Measurements from ENCODE around the gene E2F4.

The E2F4 gene

DNA sequence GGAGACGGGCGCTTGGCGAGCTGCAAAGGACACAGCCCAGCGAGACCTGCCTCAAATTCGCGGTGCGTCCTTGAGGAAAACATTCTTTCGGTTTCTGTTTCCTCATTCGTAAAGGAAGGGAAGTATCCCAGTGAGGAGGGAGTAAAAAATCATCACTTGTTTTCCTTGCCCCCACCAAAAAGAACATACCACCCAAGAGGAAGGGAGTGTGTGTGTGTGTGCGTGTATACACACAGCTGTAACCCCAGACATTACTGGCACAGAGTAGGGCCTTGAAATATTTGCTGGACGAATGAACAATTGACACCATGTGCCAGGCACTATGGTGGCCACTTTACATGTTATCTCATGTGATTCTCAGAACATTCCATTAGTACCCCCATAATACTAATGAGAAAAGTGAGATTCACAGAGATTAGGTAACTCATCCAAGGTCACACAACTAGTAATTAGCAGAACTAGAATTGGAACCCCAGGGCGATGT is 6.3 kb upstream of the E2F4 start:
- Histone ChIP-seq H3K9me2 (replicated peaks; ENCODE audit: low read depth, low read length) (no peaks in the 10 kb centered on the region), H3K27me3 (ENCODE audit: insufficient read depth, low read length, poor library complexity, severe bottlenecking) (no peaks in the 10 kb centered on the region), H3K9ac (ENCODE audit: low read depth, low read length, poor library complexity, severe bottlenecking) (no peak overlapping the region), H3K9me3 (ENCODE audit: insufficient read depth, low read depth, low read length) (no peaks in the 10 kb centered on the region), H3K4me2 (ENCODE audit: low read depth, low read length, poor library complexity, severe bottlenecking) (no peak overlapping the region), H4K20me1 (ENCODE audit: insufficient read depth, low read length, poor library complexity, severe bottlenecking) (peaks cover 20% of the 10 kb centered on the region), H2AFZ (ENCODE audit: low read length) (no peak overlapping the region), H3K4me3 (ENCODE audit: low read length, poor library complexity, severe bottlenecking) (no peak overlapping the region), H3K4me1 (ENCODE audit: insufficient read depth, low read length, poor library complexity, severe bottlenecking) (peaks cover 16% of the 10 kb centered on the region), H3F3A (ENCODE audit: low read depth) (no peaks in the 10 kb centered on the region), H3K79me2 (ENCODE audit: insufficient read depth, low read length) (peaks cover 19% of the 10 kb centered on the region), H3K36me3 (ENCODE audit: insufficient read depth, low read length) (no peaks in the 10 kb centered on the region)
- no peak for TF ChIP-seq EZH2phosphoT487 (IDR thresholded peaks at IDR 0.05; ENCODE audit: borderline replicate concordance)
- TF ChIP-seq, protein P1, sequence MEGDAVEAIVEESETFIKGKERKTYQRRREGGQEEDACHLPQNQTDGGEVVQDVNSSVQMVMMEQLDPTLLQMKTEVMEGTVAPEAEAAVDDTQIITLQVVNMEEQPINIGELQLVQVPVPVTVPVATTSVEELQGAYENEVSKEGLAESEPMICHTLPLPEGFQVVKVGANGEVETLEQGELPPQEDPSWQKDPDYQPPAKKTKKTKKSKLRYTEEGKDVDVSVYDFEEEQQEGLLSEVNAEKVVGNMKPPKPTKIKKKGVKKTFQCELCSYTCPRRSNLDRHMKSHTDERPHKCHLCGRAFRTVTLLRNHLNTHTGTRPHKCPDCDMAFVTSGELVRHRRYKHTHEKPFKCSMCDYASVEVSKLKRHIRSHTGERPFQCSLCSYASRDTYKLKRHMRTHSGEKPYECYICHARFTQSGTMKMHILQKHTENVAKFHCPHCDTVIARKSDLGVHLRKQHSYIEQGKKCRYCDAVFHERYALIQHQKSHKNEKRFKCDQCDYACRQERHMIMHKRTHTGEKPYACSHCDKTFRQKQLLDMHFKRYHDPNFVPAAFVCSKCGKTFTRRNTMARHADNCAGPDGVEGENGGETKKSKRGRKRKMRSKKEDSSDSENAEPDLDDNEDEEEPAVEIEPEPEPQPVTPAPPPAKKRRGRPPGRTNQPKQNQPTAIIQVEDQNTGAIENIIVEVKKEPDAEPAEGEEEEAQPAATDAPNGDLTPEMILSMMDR (conservative IDR thresholded peaks at IDR 0.05; ENCODE audit: low read length), result no peak; the same call in 1 of the 2 replicates

GRCh38 chr16:67186550-67186950 is 5.4 kb upstream of the E2F4 start:
- H3K4me2 ChIP-seq (ENCODE audit: low read depth, low read length, poor library complexity, severe bottlenecking), result no peak overlapping the region

DNA sequence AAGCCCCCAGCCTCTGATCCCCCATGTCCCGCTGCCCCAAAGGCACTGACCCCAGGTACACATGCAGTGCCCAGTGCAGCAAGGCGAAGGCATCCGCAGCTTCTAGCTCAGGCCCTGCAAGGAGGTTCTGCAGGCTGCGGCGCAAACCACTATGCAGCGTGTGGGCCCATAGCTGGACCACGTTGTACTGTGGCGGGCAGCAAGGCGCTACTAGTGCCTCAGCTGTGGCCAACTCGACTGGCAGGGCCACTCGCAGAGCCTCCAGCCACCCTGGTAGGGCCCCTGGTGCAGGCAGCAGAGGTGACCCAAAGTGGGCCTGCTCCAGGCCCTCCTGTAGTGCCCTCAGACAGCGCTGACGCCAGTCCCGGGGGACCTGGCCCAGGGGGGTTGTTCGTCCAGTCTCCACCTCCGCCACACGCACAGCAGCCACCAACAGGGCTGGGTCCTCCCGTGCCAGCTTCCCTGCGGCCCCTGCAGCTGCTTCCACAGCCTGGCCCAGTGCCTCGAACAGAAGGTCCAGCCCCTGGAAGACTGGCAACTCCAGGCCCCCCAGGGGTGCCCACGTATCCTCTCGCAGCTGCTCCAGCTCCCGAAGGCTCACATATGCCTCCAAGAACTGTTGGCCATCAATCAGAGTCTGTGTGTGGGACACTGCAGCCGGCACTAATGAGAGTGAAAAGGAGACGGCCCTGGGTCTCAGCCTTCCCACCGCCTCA is 4.6 kb upstream of the E2F4 start:
- Histone ChIP-seq H3K4me1 (ENCODE audit: insufficient read depth, low read length, poor library complexity, severe bottlenecking) (peaks cover 16% of the 10 kb centered on the region), H2AFZ (ENCODE audit: low read length) (no peak overlapping the region), H3K9me3 (ENCODE audit: insufficient read depth, low read depth, low read length) (no peaks in the 10 kb centered on the region), H3F3A (ENCODE audit: low read depth) (no peaks in the 10 kb centered on the region), H3K4me3 (ENCODE audit: low read length, poor library complexity, severe bottlenecking) (no peak overlapping the region), H3K4me2 (ENCODE audit: low read depth, low read length, poor library complexity, severe bottlenecking) (no peak overlapping the region), H3K79me2 (ENCODE audit: insufficient read depth, low read length) (peaks cover 14% of the 10 kb centered on the region), H3K9ac (ENCODE audit: low read depth, low read length, poor library complexity, severe bottlenecking) (no peak overlapping the region), H3K36me3 (ENCODE audit: insufficient read depth, low read length) (no peaks in the 10 kb centered on the region), H3K27me3 (ENCODE audit: insufficient read depth, low read length, poor library complexity, severe bottlenecking) (no peaks in the 10 kb centered on the region), H3K9me2 (replicated peaks; ENCODE audit: low read depth, low read length) (no peaks in the 10 kb centered on the region), H4K20me1 (ENCODE audit: insufficient read depth, low read length, poor library complexity, severe bottlenecking) (peaks cover 20% of the 10 kb centered on the region)
- TF ChIP-seq, protein P1 (conservative IDR thresholded peaks at IDR 0.05; ENCODE audit: low read length), result no peak
- no peak for TF ChIP-seq EZH2phosphoT487 (IDR thresholded peaks at IDR 0.05; ENCODE audit: borderline replicate concordance)

More at GRCh38 chr16:67186550-67186950, 5.4 kb upstream of the E2F4 start:
- H3K79me2 ChIP-seq (ENCODE audit: insufficient read depth, low read length), result peaks cover 13% of the 10 kb centered on the region
- H3K36me3 ChIP-seq (ENCODE audit: insufficient read depth, low read length), result no peaks in the 10 kb centered on the region
- no peak for TF ChIP-seq EZH2phosphoT487 (IDR thresholded peaks at IDR 0.05; ENCODE audit: borderline replicate concordance)
- TF ChIP-seq, protein P1 (conservative IDR thresholded peaks at IDR 0.05; ENCODE audit: low read length), result no peak
- H3K4me1 ChIP-seq (ENCODE audit: insufficient read depth, low read length, poor library complexity, severe bottlenecking), result peaks cover 19% of the 10 kb centered on the region
- peaks cover 20% of the 10 kb centered on the region for H4K20me1 ChIP-seq (ENCODE audit: insufficient read depth, low read length, poor library complexity, severe bottlenecking)
- no peaks in the 10 kb centered on the region for H3K9me2 ChIP-seq (replicated peaks; ENCODE audit: low read depth, low read length)
- H3K9me3 ChIP-seq (ENCODE audit: insufficient read depth, low read depth, low read length), result no peaks in the 10 kb centered on the region
- H3K9ac ChIP-seq (ENCODE audit: low read depth, low read length, poor library complexity, severe bottlenecking), result no peak overlapping the region
- H2AFZ ChIP-seq (ENCODE audit: low read length), result no peak overlapping the region
- H3K27me3 ChIP-seq (ENCODE audit: insufficient read depth, low read length, poor library complexity, severe bottlenecking), result no peaks in the 10 kb centered on the region
- no peaks in the 10 kb centered on the region for H3F3A ChIP-seq (ENCODE audit: low read depth)
- no peak overlapping the region for H3K4me3 ChIP-seq (ENCODE audit: low read length, poor library complexity, severe bottlenecking)
